Urothelium cell line (cell line): ENCODE data around the gene AJUBA.
"Not testable (repeated sequence)": the region's sequence is repeated elsewhere in the genome, so short reads cannot be mapped to it uniquely, and the experiment has no call there.

ENCODE experiments used
- DNase-seq: peaks from one replicate; pipeline ENCODE4 v3.0.0; 2011; ENCODE audit warnings: low spot score, mixed read lengths
- FAIRE-seq: peaks from 2 replicates; lab custom pipeline; 2011; peaks lifted over from hg19 to GRCh38; lab: Jason Lieb, UNC

AJUBA gene

DNA sequence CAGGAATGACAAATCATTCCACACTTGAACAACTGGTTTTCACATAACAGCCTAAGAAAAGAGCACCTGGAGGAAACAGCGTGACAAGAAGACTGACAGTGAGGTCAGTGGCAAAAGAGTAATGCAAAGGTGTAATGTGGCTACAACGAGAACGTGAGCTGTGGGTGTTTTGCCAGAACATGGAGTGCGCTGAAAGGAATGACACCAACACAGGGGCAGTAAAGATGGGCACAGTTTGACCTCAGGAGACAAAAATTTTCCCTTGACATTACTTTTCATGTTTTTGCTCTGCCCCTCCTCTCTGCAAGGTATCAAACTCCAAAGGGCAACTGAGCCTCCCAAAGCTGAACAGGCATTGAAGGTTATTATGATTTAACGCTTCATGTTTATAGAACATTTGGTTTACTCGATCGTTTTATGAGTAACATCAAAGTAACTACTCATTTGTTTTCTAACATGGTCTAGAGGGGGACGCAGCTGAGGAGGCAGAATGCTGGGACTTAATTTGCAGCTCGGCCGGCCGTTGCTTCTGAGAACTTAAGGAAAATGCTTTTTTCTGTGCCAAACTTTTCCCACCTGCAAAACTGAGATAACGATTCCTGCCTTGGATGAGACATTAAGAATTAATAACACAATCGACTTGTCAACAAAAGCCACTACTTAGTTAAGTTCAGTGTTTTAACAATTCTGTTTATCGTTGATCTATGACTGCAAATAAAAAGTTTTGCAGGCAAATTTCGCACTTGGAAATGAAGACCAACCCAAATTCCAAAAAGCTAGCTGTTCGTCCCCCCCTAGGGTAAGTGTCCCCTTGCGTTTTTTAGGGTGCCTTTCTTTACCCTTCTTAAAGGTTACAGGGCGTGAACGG, 26.4 kb downstream of the AJUBA start:
- FAIRE-seq (no peak), DNase-seq (no peak)

DNA sequence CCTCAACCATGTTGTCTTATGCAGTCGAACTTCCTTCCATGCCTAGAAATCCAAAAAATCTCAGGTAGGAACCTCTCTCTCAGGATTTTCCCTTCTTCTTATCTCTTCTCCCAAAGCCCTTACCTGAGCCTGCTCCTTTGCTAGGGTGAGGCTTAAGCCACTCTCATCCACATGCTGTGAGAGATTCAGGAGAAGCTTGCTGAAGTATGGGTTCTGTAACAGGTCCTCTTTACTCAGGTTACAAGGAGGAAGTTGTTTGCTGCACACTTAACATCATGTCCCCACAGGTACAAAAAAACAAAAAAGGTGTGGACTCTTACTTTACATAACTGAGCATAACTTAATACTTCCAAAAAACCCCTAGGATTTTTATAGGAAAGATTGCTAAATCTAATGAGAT, 29.9 kb downstream of the AJUBA start:
- FAIRE-seq = no peak
- DNase-seq = no peak

DNA sequence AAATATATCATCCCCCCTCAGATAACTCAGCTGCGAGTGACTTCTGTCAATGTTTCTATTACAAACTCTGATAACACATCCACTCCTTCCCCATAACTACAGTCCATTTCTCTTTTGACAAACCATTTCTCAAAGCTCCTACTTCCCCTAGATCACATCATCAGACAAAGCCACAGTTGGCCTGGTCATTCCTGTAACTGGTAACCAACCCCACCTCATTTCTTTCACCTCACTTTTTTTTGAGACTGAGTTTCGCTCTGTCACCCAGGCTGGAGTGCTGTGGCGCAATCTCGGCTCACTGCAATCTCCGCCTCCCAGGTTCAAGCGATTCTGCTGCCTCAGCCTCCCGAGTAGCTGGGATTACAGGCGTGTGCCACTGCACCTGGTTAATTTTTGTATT, 30.6 kb downstream of the AJUBA start:
- not testable (repeated sequence) for DNase-seq, FAIRE-seq

DNA sequence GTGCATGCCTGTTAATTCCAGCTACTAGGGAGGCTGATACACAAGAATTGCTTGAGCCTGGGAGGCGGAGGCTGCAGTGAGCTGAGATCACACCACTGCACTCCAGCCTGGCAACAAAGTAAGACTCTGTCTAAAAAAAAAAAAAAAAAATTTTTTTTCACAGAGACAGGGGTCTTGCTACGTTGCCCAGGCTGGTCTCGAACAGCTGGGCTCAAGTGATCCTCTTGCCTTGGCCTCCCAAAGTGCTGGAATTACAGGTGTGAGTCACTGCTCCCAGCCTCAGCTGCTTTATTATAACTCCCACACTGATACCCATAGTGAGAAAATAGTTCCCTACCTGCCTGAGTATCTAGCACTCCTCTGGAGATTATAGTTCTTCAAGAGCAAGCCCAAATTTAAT, 36.7 kb downstream of the AJUBA start:
- no peak for DNase-seq

DNA sequence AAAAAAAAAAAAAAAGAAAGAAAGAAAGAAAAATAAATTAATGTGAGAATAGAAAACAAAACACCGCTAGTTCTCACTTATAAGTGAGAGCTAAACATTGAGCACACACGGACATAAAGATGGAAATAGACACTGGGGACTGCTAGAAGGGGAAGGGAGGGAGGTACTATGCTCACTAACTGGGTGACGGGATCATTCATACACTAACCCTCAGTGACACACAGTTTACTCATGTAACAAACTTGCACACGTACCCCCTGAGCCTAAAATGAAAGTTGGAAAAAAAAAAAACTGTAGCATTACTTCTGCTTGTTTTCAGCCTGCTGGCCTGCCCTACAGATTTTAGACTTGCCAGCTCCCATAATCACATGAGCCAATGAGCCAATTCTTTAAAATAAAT, 42.7 kb downstream of the AJUBA start:
- FAIRE-seq = no peak

More for the DNA sequence above, 36.7 kb downstream of the AJUBA start:
- FAIRE-seq = no peak

DNA sequence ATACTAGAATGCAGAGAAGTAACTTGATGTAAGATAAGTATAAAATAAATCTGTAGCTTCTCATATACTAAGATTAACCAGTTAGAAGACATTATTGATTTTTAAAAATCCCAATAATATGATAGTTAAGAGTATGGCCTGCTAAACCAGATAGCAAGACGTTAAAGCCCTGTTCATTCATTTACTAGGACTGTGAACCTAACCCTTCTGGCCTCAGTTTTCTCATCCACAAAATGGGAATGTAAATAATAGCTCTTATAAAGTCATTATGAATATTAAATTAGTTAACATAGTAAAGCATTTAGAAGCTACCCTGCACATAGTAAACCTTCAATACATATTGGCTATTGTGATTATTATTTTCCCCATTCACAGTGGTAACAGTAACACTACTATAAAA, 47.2 kb downstream of the AJUBA start:
- FAIRE-seq (no peak), DNase-seq (no peak)

More for the DNA sequence above, 42.7 kb downstream of the AJUBA start:
- no peak for DNase-seq

DNA sequence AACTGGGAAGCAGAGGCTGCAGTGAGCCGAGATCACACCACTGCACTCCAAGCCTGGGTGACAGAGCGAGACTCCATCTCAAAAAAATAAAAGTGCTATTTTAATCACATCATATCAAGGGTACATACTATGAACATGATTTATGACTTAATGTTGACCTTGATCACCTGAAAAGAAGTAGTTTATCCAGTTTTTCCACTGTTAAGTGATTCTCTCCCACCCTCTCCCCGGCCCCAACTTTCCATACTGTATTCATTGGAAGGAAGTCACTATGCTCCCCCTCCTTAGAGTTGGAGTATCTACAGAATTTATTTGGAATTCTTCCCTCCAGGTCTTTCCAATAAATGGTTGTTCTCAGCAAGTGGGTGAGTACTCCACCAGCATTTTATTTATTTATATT, 50.2 kb downstream of the AJUBA start:
- DNase-seq (no peak), FAIRE-seq (no peak)

DNA sequence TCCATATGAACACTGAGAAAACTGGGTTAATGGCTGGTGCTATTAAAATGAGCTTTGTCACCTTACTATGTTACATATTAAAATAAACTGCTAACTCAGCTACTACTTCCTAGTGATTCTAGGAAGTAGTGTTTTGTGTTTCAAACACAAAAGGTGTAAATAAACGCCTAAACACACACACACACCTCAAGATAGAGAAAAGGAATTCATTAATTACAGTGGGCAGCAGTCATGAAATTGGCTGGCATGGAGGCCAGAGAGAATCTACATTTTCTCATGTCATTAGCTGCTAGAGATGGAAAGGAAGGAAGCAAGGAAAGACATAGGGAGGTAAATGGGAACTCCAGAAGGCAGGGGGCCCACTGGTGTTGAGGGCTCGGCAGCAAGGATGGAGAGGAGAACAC, 52.4 kb downstream of the AJUBA start:
- FAIRE-seq (no peak), DNase-seq (no peak)

DNA sequence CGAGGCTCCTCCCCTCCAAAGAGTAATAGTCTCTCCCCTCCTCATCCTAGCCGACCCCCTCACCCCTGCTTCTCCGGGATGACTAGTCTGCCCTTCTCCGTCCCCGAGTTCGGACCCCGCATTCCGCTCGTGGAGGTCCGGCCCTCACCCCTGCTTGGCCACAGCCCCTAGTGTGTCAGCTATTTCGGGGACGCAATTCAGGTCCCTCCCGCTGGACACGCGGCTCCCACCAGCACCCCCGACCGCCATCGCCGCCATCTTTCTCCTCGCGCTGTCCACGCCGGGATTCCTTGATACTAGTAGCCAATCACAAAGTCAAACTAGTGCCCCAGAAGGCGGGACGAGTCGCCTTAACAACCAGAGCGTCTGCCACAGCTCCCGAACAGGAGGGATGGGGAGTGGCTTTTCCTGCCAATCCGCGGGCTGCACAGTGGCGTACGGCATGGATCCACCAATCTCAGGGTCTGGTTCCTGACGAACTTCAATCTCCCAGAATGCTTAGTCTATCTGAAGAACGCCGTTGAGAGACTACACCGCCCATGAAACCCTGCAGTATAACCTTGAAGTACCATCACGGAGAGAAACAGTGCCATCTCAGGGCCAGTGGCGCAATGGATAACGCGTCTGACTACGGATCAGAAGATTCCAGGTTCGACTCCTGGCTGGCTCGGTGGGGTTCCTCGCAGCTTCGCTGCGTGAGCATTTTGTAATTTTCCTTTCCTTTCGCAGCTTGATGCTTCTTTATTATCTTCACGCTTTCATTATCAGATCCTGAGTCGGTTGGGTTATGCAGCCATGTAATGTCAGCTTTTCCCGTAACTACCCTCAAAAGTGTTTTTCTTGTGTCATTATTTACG, 53.0 kb downstream of the AJUBA start, which contains the start of gene PRMT5:
Gene PRMT5, minus strand, starts transcription at position 273 of the 857 bp plus-strand sequence. Its CDS starts 15 bp downstream, at position 258.
- FAIRE-seq (peak; percentile 9), DNase-seq (peak; percentile 98)

DNA sequence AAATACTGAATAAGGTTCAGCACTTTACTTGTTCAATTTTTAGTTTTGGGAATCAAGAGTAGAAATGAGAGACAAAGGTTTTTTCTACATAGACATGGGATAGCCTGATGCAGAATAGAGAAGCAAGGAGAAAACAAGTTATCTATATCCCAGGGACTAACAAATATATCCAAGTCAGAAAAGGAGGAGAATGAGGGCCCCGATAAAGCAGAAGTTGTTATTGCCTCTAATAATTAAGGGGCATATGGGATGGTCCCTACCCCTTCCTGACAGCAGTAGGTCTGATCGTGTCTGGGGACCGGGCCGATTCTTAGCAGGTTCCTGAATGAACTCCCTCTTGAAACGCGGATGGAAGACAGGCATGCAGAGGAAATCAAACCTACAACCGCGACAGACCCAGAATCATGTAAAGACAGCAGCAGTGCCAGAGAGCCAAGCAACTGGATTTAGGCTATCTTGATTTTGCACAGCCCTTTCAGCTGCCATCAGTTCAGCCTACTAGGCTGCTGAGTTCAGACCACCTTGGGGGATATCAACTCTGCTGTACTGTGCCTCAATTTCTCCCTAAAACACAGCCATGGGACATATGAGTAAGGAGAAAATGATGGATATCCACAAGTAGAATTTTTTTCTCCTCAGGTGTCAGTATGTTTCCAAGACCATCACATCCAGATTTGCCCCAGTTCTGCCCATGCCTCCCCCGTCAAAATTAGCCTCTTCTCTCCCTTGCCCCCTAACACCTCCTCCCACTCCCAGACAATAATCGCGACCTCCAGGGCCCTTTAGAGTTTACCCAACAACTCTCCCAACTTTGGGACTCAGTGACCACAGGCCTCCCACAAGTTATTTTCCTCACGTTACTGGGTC, 53.9 kb downstream of the AJUBA start:
- FAIRE-seq (no peak), DNase-seq (no peak)

DNA sequence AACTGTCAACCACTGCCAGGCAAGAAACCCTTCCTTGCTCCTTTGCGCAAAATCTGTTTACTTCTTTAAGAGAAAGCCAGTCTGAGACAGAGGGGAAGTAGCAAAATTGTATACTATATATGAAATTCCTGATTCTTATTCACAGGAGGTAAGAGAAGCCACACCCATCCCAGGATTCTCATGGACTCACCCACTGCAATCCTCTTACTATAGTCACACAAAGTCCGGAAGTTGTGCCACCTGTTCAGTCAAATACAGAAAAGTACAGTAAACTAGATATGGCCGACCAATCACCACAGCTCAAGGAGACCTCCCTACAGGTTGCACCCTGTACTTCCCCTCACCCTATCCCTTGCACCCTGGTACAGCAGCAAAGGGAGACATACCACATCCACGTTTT, 56.0 kb downstream of the AJUBA start:
- FAIRE-seq = no peak
- no peak for DNase-seq

DNA sequence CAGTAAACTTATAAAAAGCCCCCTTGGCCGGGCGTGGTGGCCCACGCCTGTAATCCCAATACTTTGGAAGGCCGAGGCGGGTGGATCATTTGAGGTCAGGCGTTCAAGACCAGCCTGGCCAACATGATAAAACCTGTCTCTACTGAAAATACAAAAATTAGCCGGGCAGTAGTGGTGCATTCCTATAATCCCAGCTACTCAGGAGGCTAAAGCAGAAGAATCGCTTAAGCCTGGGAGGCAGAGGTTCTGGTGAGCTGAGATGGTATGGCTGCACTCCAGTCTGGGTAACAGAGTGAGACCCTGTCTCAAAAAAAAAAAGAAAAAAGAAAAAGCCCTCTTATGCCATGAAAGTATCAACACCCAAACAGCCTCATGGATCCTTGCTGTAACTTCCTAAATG, 56.8 kb downstream of the AJUBA start:
- DNase-seq (no peak), FAIRE-seq (no peak)

DNA sequence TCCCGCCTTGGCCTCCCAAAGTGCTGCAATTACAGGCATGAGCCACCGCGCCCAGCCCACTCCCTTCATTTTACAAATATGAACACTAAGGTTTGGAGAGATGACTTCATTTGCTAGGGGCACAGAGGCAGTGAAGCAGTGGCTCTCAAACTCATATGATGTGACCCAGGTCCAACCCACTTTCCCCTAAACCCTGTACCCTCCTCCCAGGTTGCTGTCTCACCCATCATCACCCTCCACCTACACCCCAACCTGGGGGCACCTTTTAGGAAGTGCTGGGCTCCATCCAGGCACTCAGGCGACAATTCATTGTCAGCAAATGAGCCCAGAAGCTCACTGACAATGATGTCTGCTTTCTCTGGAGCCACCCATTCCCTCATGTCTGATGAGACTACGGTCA, 58.6 kb downstream of the AJUBA start:
- no peak for DNase-seq
- FAIRE-seq = no peak

DNA sequence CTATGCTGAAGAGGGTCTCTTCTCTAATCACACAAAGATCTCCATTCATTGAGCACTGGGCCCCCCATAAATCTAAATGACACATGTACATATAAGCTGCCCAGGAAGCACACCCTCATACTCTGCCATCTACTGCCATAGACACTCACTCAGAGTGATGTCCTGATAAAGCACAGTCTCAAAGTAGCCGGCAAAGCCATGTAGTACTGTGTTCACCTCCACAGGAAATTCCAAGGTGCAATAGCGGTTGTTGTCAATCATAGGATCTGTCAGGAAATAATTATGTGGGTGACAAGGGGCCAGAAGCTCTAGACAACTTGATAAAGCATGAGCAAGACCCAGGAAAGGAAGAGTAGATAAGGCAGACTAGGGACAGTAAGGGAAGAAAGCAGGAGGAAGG, 60.1 kb downstream of the AJUBA start:
- DNase-seq (no peak), FAIRE-seq (no peak)
